H1 (cell line): ENCODE measurements around the gene TIAM2. TPM values are rescaled to one million over a fixed set of nuclear protein-coding genes. Genes with fewer than 3 reads are reported as not detected.

Experiments
- BRCA1 ChIP-seq: IDR thresholded peaks from 2 replicates; pipeline ENCODE4 v1.6.1; 2012; ENCODE audit warnings: low read depth, low read length, improper control_type of control experiment
- CBX5 ChIP-seq: fragments of 300-800, 300-1000 bp; sonication (generic); IDR thresholded peaks from 2 replicates; pipeline ENCODE4 v1.7.1; 2016; ENCODE audit warnings: antibody characterized with exemption, low read length, low read depth
- CBX8 ChIP-seq: fragments of 300-800, 300-1000 bp; sonication (generic); IDR thresholded peaks from 2 replicates; pipeline ENCODE4 v1.7.1; 2016; ENCODE audit warnings: low read depth, low read length, borderline replicate concordance
- CHD2 ChIP-seq: IDR thresholded peaks from 2 replicates; pipeline ENCODE4 v1.6.1; 2012; ENCODE audit warnings: low read length, improper control_type of control experiment
- KDM1A ChIP-seq: fragments of 200-600, 300-600 bp; sonication (generic); IDR thresholded peaks from 2 replicates; pipeline ENCODE4 v1.7.1; 2016; ENCODE audit warnings: mild to moderate bottlenecking, low read length, borderline replicate concordance
- polyA plus RNA-seq, 7 experiments: library from polyadenylated mRNA; depleted of rRNA in 3 of 7; stranded (reverse) in 5 of 7; unstranded in 2 of 7; fragments of >200 nt in 5 of 7; fragments of 200-250 nt in 2 of 7; gene quantifications; 1 replicate in 5 of 7; 2 replicates in 1 of 7; 4 replicates in 1 of 7; pipeline versions ENCODE4 v1.2.1 to v1.2.3, GENCODE V29; 2011 to 2013; ENCODE audit warnings: missing spikeins in 2 of 7, mixed read lengths in 2 of 7
- total RNA-seq: library from RNA; stranded (reverse); fragmentation: NEBNext Ultra II Directional; extraction: Animal tissue kit (Norgen Biotek cat#: 25700); gene quantifications from 2 replicates; pipeline ENCODE4 v1.2.1, GENCODE V29; 2021
- TF ChIP-seq, protein P1 (sequence below): IDR thresholded peaks from 2 replicates; pipeline ENCODE4 v1.6.1; 2012; ENCODE audit warnings: low read length, inconsistent platforms
- TF ChIP-seq, protein P2 (sequence below), 3 experiments: IDR thresholded peaks; 1 replicate in 2 of 3; 2 replicates in 1 of 3; pipeline versions ENCODE4 v1.5.1 to v1.6.1; 2011; ENCODE audit warnings: low read length in 3 of 3, mild to moderate bottlenecking in 3 of 3, inconsistent platforms in 2 of 3, low read depth in 1 of 3, moderate library complexity in 1 of 3; ENCODE audit not compliant: insufficient read depth in 1 of 3; ENCODE audit errors: control extremely low read depth in 1 of 3

Gene TIAM2
- total and polyA plus RNA-seq, 2 of the 8 experiments (the other 6 are each of a cell fraction or from before 2014, with no cell fraction given) = 7.4 to 23.9 TPM

DNA sequence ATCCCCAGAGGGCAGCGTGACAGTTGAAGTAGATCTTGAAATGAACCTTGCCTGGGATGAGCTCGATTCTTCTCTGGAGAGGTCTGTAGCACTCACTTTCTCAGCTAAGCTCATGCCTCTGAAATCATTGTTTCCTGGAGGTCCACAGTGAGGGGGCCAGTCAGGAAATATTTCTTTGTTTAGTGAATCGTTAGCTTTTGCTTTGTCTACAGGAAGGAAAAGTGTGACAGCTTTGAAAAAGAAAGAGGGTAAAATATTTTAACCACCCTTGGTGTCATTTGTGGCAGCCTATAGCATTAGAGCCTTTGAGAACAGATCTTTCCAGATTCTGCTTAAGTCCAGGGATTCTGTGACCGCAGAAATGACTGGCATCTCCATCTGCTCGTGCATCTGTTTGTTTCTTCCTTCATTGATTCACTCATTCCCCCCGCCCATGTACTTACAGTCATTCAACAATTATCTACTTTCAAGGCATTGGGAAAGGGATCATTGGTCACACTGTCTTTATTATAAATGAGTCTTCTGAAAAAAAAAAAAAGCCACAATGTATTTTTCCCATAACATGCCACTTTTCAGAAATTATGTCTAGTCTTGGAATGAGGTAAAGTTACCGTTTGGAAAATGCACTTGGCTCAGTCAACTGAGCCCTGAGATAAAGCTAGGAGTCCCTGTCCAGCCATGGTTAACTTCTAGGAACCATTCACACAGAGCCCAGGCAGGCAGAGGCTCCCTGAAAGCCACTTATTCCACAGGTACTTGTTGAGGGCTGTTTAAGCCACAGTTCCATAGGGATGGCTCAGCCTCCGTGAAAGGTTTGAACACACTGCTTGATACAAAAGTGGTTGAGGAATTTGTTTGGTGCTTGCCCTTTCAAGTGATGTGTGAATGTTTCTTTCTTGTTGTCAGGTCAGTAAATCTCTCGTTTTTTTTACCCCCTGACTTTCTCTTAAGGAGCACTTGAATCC lies 86.0 kb downstream of the TIAM2 start (continued):
- TF ChIP-seq, protein P1, sequence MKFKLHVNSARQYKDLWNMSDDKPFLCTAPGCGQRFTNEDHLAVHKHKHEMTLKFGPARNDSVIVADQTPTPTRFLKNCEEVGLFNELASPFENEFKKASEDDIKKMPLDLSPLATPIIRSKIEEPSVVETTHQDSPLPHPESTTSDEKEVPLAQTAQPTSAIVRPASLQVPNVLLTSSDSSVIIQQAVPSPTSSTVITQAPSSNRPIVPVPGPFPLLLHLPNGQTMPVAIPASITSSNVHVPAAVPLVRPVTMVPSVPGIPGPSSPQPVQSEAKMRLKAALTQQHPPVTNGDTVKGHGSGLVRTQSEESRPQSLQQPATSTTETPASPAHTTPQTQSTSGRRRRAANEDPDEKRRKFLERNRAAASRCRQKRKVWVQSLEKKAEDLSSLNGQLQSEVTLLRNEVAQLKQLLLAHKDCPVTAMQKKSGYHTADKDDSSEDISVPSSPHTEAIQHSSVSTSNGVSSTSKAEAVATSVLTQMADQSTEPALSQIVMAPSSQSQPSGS = no peak
- no peak for TF ChIP-seq CBX8
- TF ChIP-seq KDM1A = no peak
- TF ChIP-seq, protein P2, sequence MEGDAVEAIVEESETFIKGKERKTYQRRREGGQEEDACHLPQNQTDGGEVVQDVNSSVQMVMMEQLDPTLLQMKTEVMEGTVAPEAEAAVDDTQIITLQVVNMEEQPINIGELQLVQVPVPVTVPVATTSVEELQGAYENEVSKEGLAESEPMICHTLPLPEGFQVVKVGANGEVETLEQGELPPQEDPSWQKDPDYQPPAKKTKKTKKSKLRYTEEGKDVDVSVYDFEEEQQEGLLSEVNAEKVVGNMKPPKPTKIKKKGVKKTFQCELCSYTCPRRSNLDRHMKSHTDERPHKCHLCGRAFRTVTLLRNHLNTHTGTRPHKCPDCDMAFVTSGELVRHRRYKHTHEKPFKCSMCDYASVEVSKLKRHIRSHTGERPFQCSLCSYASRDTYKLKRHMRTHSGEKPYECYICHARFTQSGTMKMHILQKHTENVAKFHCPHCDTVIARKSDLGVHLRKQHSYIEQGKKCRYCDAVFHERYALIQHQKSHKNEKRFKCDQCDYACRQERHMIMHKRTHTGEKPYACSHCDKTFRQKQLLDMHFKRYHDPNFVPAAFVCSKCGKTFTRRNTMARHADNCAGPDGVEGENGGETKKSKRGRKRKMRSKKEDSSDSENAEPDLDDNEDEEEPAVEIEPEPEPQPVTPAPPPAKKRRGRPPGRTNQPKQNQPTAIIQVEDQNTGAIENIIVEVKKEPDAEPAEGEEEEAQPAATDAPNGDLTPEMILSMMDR (IDR thresholded peaks at IDR 0.05; ENCODE audit: control extremely low read depth in 1 of 3, insufficient read depth in 1 of 3, low read depth in 1 of 3, low read length in 3 of 3) = no peak
- TF ChIP-seq CBX5 = no peak
- TF ChIP-seq CHD2 = no peak
- no peak for TF ChIP-seq BRCA1
